ENCODE measurements around the gene PLEKHS1. TPM values are rescaled to one million over a fixed set of nuclear protein-coding genes. Genes with fewer than 3 reads are reported as not detected.
A peak's percentile ranks its signal among the peaks of the same experiment; 100 is the strongest.

The PLEKHS1 gene
- total RNA-seq, 1 donor from 2014 or later: 7.0 TPM

GRCh38 chr10:113776553-113776952, 25.1 kb downstream of the PLEKHS1 start:
- ATAC-seq: no peak
- H3K4me1 ChIP-seq: no peaks in the 10 kb centered on the region

GRCh38 chr10:113780681-113781250, 29.3 kb downstream of the PLEKHS1 start:
- Histone ChIP-seq H3K4me1 (no peaks in the 10 kb centered on the region), H3K4me3 (no peak overlapping the region), H3K9me3 (no peaks in the 10 kb centered on the region), H3K36me3 (no peaks in the 10 kb centered on the region), H3K27ac (no peak overlapping the region), H3K27me3 (ENCODE audit: low read depth) (no peaks in the 10 kb centered on the region)
- intact Hi-C loops (cut with DNase I): no loop called here
- ATAC-seq (no peak), DNase-seq (no peak)
- no peak for TF ChIP-seq CTCF (IDR thresholded peaks at IDR 0.05)

More at GRCh38 chr10:113776553-113776952, 25.1 kb downstream of the PLEKHS1 start:
- Histone ChIP-seq H3K36me3 (no peaks in the 10 kb centered on the region), H3K27me3 (ENCODE audit: low read depth) (no peaks in the 10 kb centered on the region), H3K4me3 (no peak overlapping the region), H3K27ac (no peak overlapping the region), H3K9me3 (no peaks in the 10 kb centered on the region)
- no peak for DNase-seq
- intact Hi-C loops (cut with DNase I): no loop called here
- no peak for TF ChIP-seq CTCF (IDR thresholded peaks at IDR 0.05)

- ATAC-seq (no peak), DNase-seq (no peak)
- H3K27ac ChIP-seq: no peak overlapping the region
- no peak for TF ChIP-seq CTCF (IDR thresholded peaks at IDR 0.05)
- no peaks in the 10 kb centered on the region for H3K27me3 ChIP-seq (ENCODE audit: low read depth)
- no peaks in the 10 kb centered on the region for H3K9me3 ChIP-seq
- H3K4me1 ChIP-seq: no peaks in the 10 kb centered on the region
- H3K36me3 ChIP-seq: no peaks in the 10 kb centered on the region
- intact Hi-C loops (cut with DNase I): no loop called here
- H3K4me3 ChIP-seq: no peak overlapping the region
Observed at GRCh38 chr10:113782367-113782766, 30.9 kb downstream of the PLEKHS1 start.

GRCh38 chr10:113782986-113783704, 31.7 kb downstream of the PLEKHS1 start:
- DNase-seq (no peak), ATAC-seq (no peak)
- Histone ChIP-seq H3K9me3 (no peaks in the 10 kb centered on the region), H3K27ac (no peak overlapping the region), H3K27me3 (ENCODE audit: low read depth) (no peaks in the 10 kb centered on the region), H3K4me3 (no peak overlapping the region), H3K36me3 (no peaks in the 10 kb centered on the region), H3K4me1 (no peaks in the 10 kb centered on the region)
- no peak for TF ChIP-seq CTCF (IDR thresholded peaks at IDR 0.05)
- intact Hi-C loops (cut with DNase I): no loop called here

DNA sequence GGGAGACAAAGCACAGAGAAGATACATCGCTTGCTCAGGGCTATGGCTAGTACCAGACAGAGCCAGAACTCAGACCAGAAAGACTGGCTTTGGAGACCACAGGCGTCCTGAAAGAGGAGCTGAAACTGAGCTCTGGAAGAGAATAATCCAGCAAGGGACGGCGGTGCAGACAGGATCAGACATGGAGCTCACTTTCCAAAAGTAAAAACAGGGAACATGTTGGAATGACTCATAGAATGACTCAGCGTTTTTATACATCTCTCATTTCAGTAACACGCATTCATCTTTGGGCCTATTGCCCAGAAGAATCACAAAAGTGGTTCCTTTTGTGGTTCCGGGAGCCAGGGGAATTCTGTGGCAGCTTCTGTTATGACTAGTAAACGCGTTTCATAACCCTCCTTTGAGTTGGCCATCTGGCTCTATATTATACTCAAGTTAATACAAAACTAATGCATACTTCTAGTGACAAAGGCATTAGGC, 37.2 kb downstream of the PLEKHS1 start:
- no peak for DNase-seq
- Histone ChIP-seq H3K27me3 (ENCODE audit: low read depth) (no peaks in the 10 kb centered on the region), H3K27ac (no peak overlapping the region), H3K4me3 (no peak overlapping the region), H3K9me3 (no peaks in the 10 kb centered on the region), H3K4me1 (no peaks in the 10 kb centered on the region), H3K36me3 (no peaks in the 10 kb centered on the region)
- intact Hi-C loops (cut with DNase I): no loop called here
- TF ChIP-seq CTCF (IDR thresholded peaks at IDR 0.05): no peak
- ATAC-seq: peak in 1 of 2 donors; percentile 37
